ENCODE data around the gene EXOC3L2. TPM values are rescaled to one million over a fixed set of nuclear protein-coding genes. Genes with fewer than 3 reads are reported as not detected.

The EXOC3L2 gene
- total RNA-seq, 1 donor from 2014 or later = not detected

- DNase-seq (ENCODE audit: low spot score in 2 of 2) = no peak
- no peak for FAIRE-seq
Observed at GRCh38 chr19:45186509-45187334, 58.5 kb downstream of the EXOC3L2 start.

- DNase-seq (ENCODE audit: low spot score in 2 of 2) (no peak), FAIRE-seq (no peak)
Observed at GRCh38 chr19:45184115-45184514, 61.1 kb downstream of the EXOC3L2 start.

GRCh38 chr19:45182758-45183157 lies 62.4 kb downstream of the EXOC3L2 start:
- DNase-seq (ENCODE audit: low spot score in 2 of 2) (no peak), FAIRE-seq (no peak)

- DNase-seq (ENCODE audit: low spot score in 2 of 2) (no peak), FAIRE-seq (no peak)
Observed at GRCh38 chr19:45180936-45181335, 64.3 kb downstream of the EXOC3L2 start.

- no peak for FAIRE-seq
- DNase-seq (ENCODE audit: low spot score in 2 of 2) = no peak
Observed at GRCh38 chr19:45179892-45180370, 65.3 kb downstream of the EXOC3L2 start.

- DNase-seq (ENCODE audit: low spot score in 2 of 2) (peak in 1 of 2 donors; percentile 21), FAIRE-seq (no peak)
Observed at GRCh38 chr19:45179072-45179891, 65.9 kb downstream of the EXOC3L2 start.

- FAIRE-seq (peak; percentile 99), DNase-seq (ENCODE audit: low spot score in 2 of 2) (peak; percentile 98)
Observed at GRCh38 chr19:45178262-45179071, 66.7 kb downstream of the EXOC3L2 start, which contains the start of gene BLOC1S3. Gene BLOC1S3, plus strand, starts transcription at chr19:45178784. Its CDS starts 513 bp downstream, at chr19:45179297.

- FAIRE-seq (no peak), DNase-seq (ENCODE audit: low spot score in 2 of 2) (no peak)
Observed at GRCh38 chr19:45177817-45178261, 67.4 kb downstream of the EXOC3L2 start, which contains the start of gene TRAPPC6A. Gene TRAPPC6A, minus strand, starts transcription at chr19:45178237. Its CDS starts 19 bp downstream, at chr19:45178218.

- DNase-seq (ENCODE audit: low spot score in 2 of 2) (no peak), FAIRE-seq (no peak)
Observed at GRCh38 chr19:45175515-45176345, 69.5 kb downstream of the EXOC3L2 start.

GRCh38 chr19:45173816-45174215 lies 71.4 kb downstream of the EXOC3L2 start:
- DNase-seq (ENCODE audit: low spot score in 2 of 2) (no peak), FAIRE-seq (no peak)

- DNase-seq (ENCODE audit: low spot score in 2 of 2) (no peak), FAIRE-seq (no peak)
Observed at GRCh38 chr19:45172611-45173208, 72.5 kb downstream of the EXOC3L2 start.

GRCh38 chr19:45172173-45172572 lies 73.0 kb downstream of the EXOC3L2 start:
- DNase-seq (ENCODE audit: low spot score in 2 of 2) (no peak), FAIRE-seq (no peak)

- DNase-seq (ENCODE audit: low spot score in 2 of 2) (no peak), FAIRE-seq (no peak)
Observed at GRCh38 chr19:45171211-45171623, 74.0 kb downstream of the EXOC3L2 start.

- DNase-seq (ENCODE audit: low spot score in 2 of 2) (no peak), FAIRE-seq (no peak)
Observed at GRCh38 chr19:45170146-45171106, 74.8 kb downstream of the EXOC3L2 start.

GRCh38 chr19:45169602-45170001 lies 75.6 kb downstream of the EXOC3L2 start:
- FAIRE-seq (no peak), DNase-seq (ENCODE audit: low spot score in 2 of 2) (no peak)

GRCh38 chr19:45168767-45169351 lies 76.3 kb downstream of the EXOC3L2 start:
- FAIRE-seq (no peak), DNase-seq (ENCODE audit: low spot score in 2 of 2) (no peak)

GRCh38 chr19:45166723-45167252 lies 78.4 kb downstream of the EXOC3L2 start:
- FAIRE-seq = no peak
- DNase-seq (ENCODE audit: low spot score in 2 of 2) = no peak

Measured in frontal cortex (tissue), 4 donors.